HFFc6 (cell line): Measurements from ENCODE around the gene TMEM51. TPM values are rescaled to one million over a fixed set of nuclear protein-coding genes. Genes with fewer than 3 reads are reported as not detected.

Source experiments
- DNase-seq: peaks from one replicate; pipeline ENCODE4 v3.0.0-alpha.2; 2018
- H3K27ac Mint-ChIP-seq: 2 replicates; pipeline ENCODE4 v1.8.0; 2020; ENCODE audit warnings: mild to moderate bottlenecking, mixed read lengths
- H3K27me3 Mint-ChIP-seq: 2 replicates; pipeline ENCODE4 v1.8.0; 2021; ENCODE audit warnings: mild to moderate bottlenecking, moderate library complexity, mixed read lengths; ENCODE audit not compliant: insufficient read depth
- H3K36me3 Mint-ChIP-seq: 2 replicates; pipeline ENCODE4 v1.8.0; 2021; ENCODE audit warnings: low read depth, mixed read lengths
- H3K4me1 Mint-ChIP-seq: 2 replicates; pipeline ENCODE4 v1.8.0; 2020; ENCODE audit warnings: low read depth, mixed read lengths
- H3K4me3 Mint-ChIP-seq: 2 replicates; pipeline ENCODE4 v1.8.0; 2020; ENCODE audit warnings: mild to moderate bottlenecking, moderate library complexity, mixed read lengths
- H3K9me3 Mint-ChIP-seq: 2 replicates; pipeline ENCODE4 v1.8.0; 2020; ENCODE audit warnings: mild to moderate bottlenecking, mixed read lengths
- CTCF ChIP-seq: fragments of 200-600 bp; sonication (generic); IDR thresholded peaks from 2 replicates; pipeline ENCODE4 v1.5.0; 2021; ENCODE audit warnings: antibody characterized with exemption, mild to moderate bottlenecking
- total RNA-seq, 6 experiments: library from RNA; stranded (reverse); fragmentation: NEBNext Ultra II Directional; extraction: Animal tissue kit (Norgen Biotek cat#: 25700); gene quantifications; 2 replicates in 1 of 6; 3 replicates in 5 of 6; pipeline ENCODE4 v1.2.3, GENCODE V29; 2021

TMEM51 gene
- total RNA-seq, 6 experiments from 2014 or later: 4.8 to 6.8 (median 6.6) TPM

- TF ChIP-seq CTCF: no peak
- H3K4me3 Mint-ChIP-seq: no peak overlapping the region
- no peak overlapping the region for H3K27ac Mint-ChIP-seq
- H3K27me3 Mint-ChIP-seq: peaks cover 36% of the 10 kb centered on the region
- H3K36me3 Mint-ChIP-seq: no peaks in the 10 kb centered on the region
- H3K9me3 Mint-ChIP-seq: no peaks in the 10 kb centered on the region
- DNase-seq: no peak
- no peaks in the 10 kb centered on the region for H3K4me1 Mint-ChIP-seq
Observed at GRCh38 chr1:15122331-15122730, 31.2 kb upstream of the TMEM51 start.

- TF ChIP-seq CTCF: no peak
- H3K27ac Mint-ChIP-seq: no peak overlapping the region
- no peaks in the 10 kb centered on the region for H3K4me1 Mint-ChIP-seq
- H3K36me3 Mint-ChIP-seq: no peaks in the 10 kb centered on the region
- H3K9me3 Mint-ChIP-seq: no peaks in the 10 kb centered on the region
- H3K4me3 Mint-ChIP-seq: no peak overlapping the region
- peaks cover 36% of the 10 kb centered on the region for H3K27me3 Mint-ChIP-seq
- no peak for DNase-seq
Observed at GRCh38 chr1:15123270-15123669, 30.3 kb upstream of the TMEM51 start.

- Mint-ChIP-seq H3K36me3 (no peaks in the 10 kb centered on the region), H3K4me3 (no peak overlapping the region), H3K27me3 (peaks cover 38% of the 10 kb centered on the region), H3K4me1 (no peaks in the 10 kb centered on the region), H3K9me3 (no peaks in the 10 kb centered on the region), H3K27ac (no peak overlapping the region)
- no peak for TF ChIP-seq CTCF
- no peak for DNase-seq
Observed at GRCh38 chr1:15123925-15124324, 29.6 kb upstream of the TMEM51 start.

- peaks cover 32% of the 10 kb centered on the region for H3K27me3 Mint-ChIP-seq
- no peak for TF ChIP-seq CTCF
- H3K4me1 Mint-ChIP-seq: no peaks in the 10 kb centered on the region
- H3K9me3 Mint-ChIP-seq: no peaks in the 10 kb centered on the region
- H3K36me3 Mint-ChIP-seq: no peaks in the 10 kb centered on the region
- no peak for DNase-seq
- no peak overlapping the region for H3K4me3 Mint-ChIP-seq
- no peak overlapping the region for H3K27ac Mint-ChIP-seq
Observed at GRCh38 chr1:15124362-15125100, 29.0 kb upstream of the TMEM51 start.

GRCh38 chr1:15125101-15125745 is 28.3 kb upstream of the TMEM51 start:
- TF ChIP-seq CTCF: no peak
- DNase-seq: no peak
- Mint-ChIP-seq H3K27ac (no peak overlapping the region), H3K27me3 (peaks cover 32% of the 10 kb centered on the region), H3K36me3 (0 out of 2 replicates have a peak, but pooled peaks cover 5% of the 10 kb centered on the region), H3K9me3 (peaks cover 4% of the 10 kb centered on the region; the same call in 1 of the 2 replicates), H3K4me3 (no peak overlapping the region), H3K4me1 (no peaks in the 10 kb centered on the region)
